ENCODE data around the gene DSTN. TPM values are rescaled to one million over a fixed set of nuclear protein-coding genes. Genes with fewer than 3 reads are reported as not detected.

The DSTN gene
- total RNA-seq, 1 experiment from 2014 or later, result 202 TPM

- intact Hi-C loops (cut with micrococcal nuclease), result no loop called here
Observed at GRCh38 chr20:17651760-17652388, 82.0 kb downstream of the DSTN start.

More at GRCh38 chr20:17651760-17652388, 82.0 kb downstream of the DSTN start:
- ChIA-PET POLR2A (no interaction called here), CTCF (interaction anchor here (1.0 to 1.5 kb wide), 2 partner anchors 27 to 287 kb away, joined by 3 to 5 read pairs; no protein-coding TSS in a partner anchor), RAD21 (ENCODE audit: low non-redundant PET in 1 of 2, low total read pairs in 2 of 2, uncharacterized antibody in 2 of 2, unreplicated experiment in 2 of 2) (no interaction called here)
- ATAC-seq, result peak; percentile 40; the same call in 1 of the 2 replicates
- Histone ChIP-seq H2AFZ (ENCODE audit: low read depth, low read length, poor library complexity, severe bottlenecking) (no peak overlapping the region), H3K27me3 (ENCODE audit: insufficient read depth, low read length) (no peaks in the 10 kb centered on the region), H4K20me1 (ENCODE audit: insufficient read depth) (no peaks in the 10 kb centered on the region; the same call in 1 of the 2 replicates), H3K9ac (ENCODE audit: low read length) (no peak overlapping the region), H3K36me3 (ENCODE audit: control insufficient read depth in 1 of 2, insufficient read depth in 2 of 2, low read length in 2 of 2) (peaks cover 7 to 9% of the 10 kb centered on the region in 2 experiments; a peak in 3 of 4 replicates), H3K4me1 (ENCODE audit: control insufficient read depth in 1 of 2, insufficient read depth in 2 of 2, low read length in 2 of 2) (peaks cover 0 to 16% of the 10 kb centered on the region in 2 experiments; a peak in 2 of 4 replicates), H3K4me2 (ENCODE audit: low read length) (no peak overlapping the region), H3K9me3 (ENCODE audit: control insufficient read depth in 1 of 2, insufficient read depth in 1 of 2, low read depth in 1 of 2, low read length in 2 of 2) (no peaks in the 10 kb centered on the region), H3K9me2 (ENCODE audit: insufficient read depth) (no peaks in the 10 kb centered on the region), H3K4me3 (replicated peaks in 1 of 2; ENCODE audit: low read depth in 1 of 2, low read length in 2 of 2) (no peak overlapping the region), H3K27ac (ENCODE audit: low read depth, low read length) (no peak overlapping the region), H3K79me2 (ENCODE audit: insufficient read depth, low read length) (peaks cover 83% of the 10 kb centered on the region)
- TF ChIP-seq POLR2A (IDR thresholded peaks at IDR 0.05; ENCODE audit: borderline replicate concordance, extremely low read depth, insufficient read depth, insufficient read length), result no peak
- peak; percentile 45 for TF ChIP-seq RAD21 (IDR thresholded peaks at IDR 0.05; ENCODE audit: low read depth)
- peak in 1 of 3 experiments; percentile 22; a peak in 1 of 6 replicates for TF ChIP-seq CTCF (IDR thresholded peaks at IDR 0.05 in 2 of 3, conservative IDR thresholded peaks at IDR 0.05 in 1 of 3; ENCODE audit: borderline replicate concordance in 1 of 3, insufficient read depth in 1 of 3, low read depth in 2 of 3, low read length in 2 of 3)
- DNase-seq (ENCODE audit: low read depth, low spot score), result no peak
- BruUV-seq (replicated peaks), result no TSS peak
